H9 (cell line): ENCODE results near the gene PASK. TPM values are rescaled to one million over a fixed set of nuclear protein-coding genes. Genes with fewer than 3 reads are reported as not detected.

Experiments used
- DNase-seq: peaks from one replicate; pipeline ENCODE4 v3.0.0-alpha.2; 2017
- H2AFZ ChIP-seq: one replicate; pipeline ENCODE4 v1.6.1; 2013; ENCODE audit warnings: mild to moderate bottlenecking, low read length, control low read depth, moderate library complexity
- H2AK5ac ChIP-seq: 2 replicates; pipeline ENCODE4 v1.6.1; 2013; ENCODE audit warnings: low read length, control low read depth, mixed read lengths; ENCODE audit not compliant: insufficient read length
- H2BK120ac ChIP-seq: one replicate; pipeline ENCODE4 v1.6.1; 2013; ENCODE audit warnings: low read depth, mild to moderate bottlenecking, low read length, control low read depth, inconsistent platforms; ENCODE audit not compliant: poor library complexity, severe bottlenecking
- H2BK12ac ChIP-seq: 2 replicates; pipeline ENCODE4 v1.6.1; 2013; ENCODE audit warnings: low read length, control low read depth, mixed read lengths, low read depth; ENCODE audit not compliant: insufficient read length
- H2BK15ac ChIP-seq: 2 replicates; pipeline ENCODE4 v1.6.1; 2013; ENCODE audit warnings: low read depth, low read length, control low read depth
- H2BK20ac ChIP-seq: one replicate; pipeline ENCODE4 v1.6.1; 2013; ENCODE audit warnings: low read depth, mild to moderate bottlenecking, low read length, control low read depth, inconsistent platforms; ENCODE audit not compliant: poor library complexity, severe bottlenecking
- H2BK5ac ChIP-seq: 2 replicates; pipeline ENCODE4 v1.6.1; 2013; ENCODE audit warnings: low read length, control low read depth, mixed read lengths; ENCODE audit not compliant: insufficient read length
- H3K14ac ChIP-seq: 2 replicates; pipeline ENCODE4 v1.6.1; 2013; ENCODE audit warnings: low read length, control low read depth; ENCODE audit not compliant: insufficient read depth
- H3K18ac ChIP-seq: 2 replicates; pipeline ENCODE4 v1.6.1; 2013; ENCODE audit warnings: low read depth, mild to moderate bottlenecking, mixed read lengths, low read length, control low read depth; ENCODE audit not compliant: insufficient read length
- H3K23ac ChIP-seq: 2 replicates; pipeline ENCODE4 v1.6.1; 2013; ENCODE audit warnings: low read length, control low read depth, mixed read lengths, low read depth; ENCODE audit not compliant: insufficient read length
- H3K23me2 ChIP-seq: 2 replicates; pipeline ENCODE4 v1.6.1; 2013; ENCODE audit warnings: low read depth, mild to moderate bottlenecking, mixed read lengths, low read length, control low read depth; ENCODE audit not compliant: insufficient read length, poor library complexity, severe bottlenecking
- H3K27ac ChIP-seq: 2 replicates; pipeline ENCODE4 v1.5.1; 2013; ENCODE audit warnings: low read length, control low read depth, mixed read lengths, low read depth; ENCODE audit not compliant: insufficient read length
- H3K27me3 ChIP-seq: 2 replicates; pipeline ENCODE4 v1.6.1; 2013; ENCODE audit warnings: low read length, control low read depth, inconsistent platforms; ENCODE audit not compliant: insufficient read depth
- H3K4ac ChIP-seq: 2 replicates; pipeline ENCODE4 v1.6.1; 2013; ENCODE audit warnings: low read depth, mild to moderate bottlenecking, control low read depth, inconsistent platforms, low read length, moderate library complexity
- H3K4me1 ChIP-seq: 2 replicates; pipeline ENCODE4 v1.6.1; 2013; ENCODE audit warnings: low read length, control low read depth, inconsistent platforms; ENCODE audit not compliant: insufficient read depth
- H3K4me2 ChIP-seq: 2 replicates; pipeline ENCODE4 v1.6.1; 2013; ENCODE audit warnings: low read length, control low read depth, mixed read lengths; ENCODE audit not compliant: insufficient read length, insufficient read depth
- H3K56ac ChIP-seq: 2 replicates; pipeline ENCODE4 v1.6.1; 2013; ENCODE audit warnings: low read depth, mild to moderate bottlenecking, mixed read lengths, low read length, control low read depth; ENCODE audit not compliant: insufficient read length
- H3K79me1 ChIP-seq: 2 replicates; pipeline ENCODE4 v1.6.1; 2013; ENCODE audit warnings: low read depth, mild to moderate bottlenecking, moderate library complexity, low read length, control low read depth, inconsistent platforms; ENCODE audit not compliant: insufficient read depth, poor library complexity, severe bottlenecking
- H3K79me2 ChIP-seq: 2 replicates; pipeline ENCODE4 v1.6.1; 2013; ENCODE audit warnings: low read length, control low read depth, inconsistent platforms; ENCODE audit not compliant: insufficient read depth
- H3K9ac ChIP-seq: 2 replicates; pipeline ENCODE4 v1.6.1; 2013; ENCODE audit warnings: low read length, control low read depth, mixed read lengths; ENCODE audit not compliant: insufficient read length; ENCODE audit errors: extremely low read depth
- H3K9me3 ChIP-seq: one replicate; pipeline ENCODE4 v1.6.1; 2013; ENCODE audit warnings: low read depth, low read length, inconsistent platforms; ENCODE audit not compliant: control insufficient read depth
- H3T11ph ChIP-seq: one replicate; pipeline ENCODE4 v1.6.1; 2013; ENCODE audit warnings: mild to moderate bottlenecking, low read length, control low read depth, inconsistent platforms
- H4K20me1 ChIP-seq: one replicate; pipeline ENCODE4 v1.6.1; 2013; ENCODE audit not compliant: control insufficient read depth, insufficient read length, insufficient read depth
- H4K5ac ChIP-seq: 2 replicates; pipeline ENCODE4 v1.6.1; 2013; ENCODE audit warnings: low read depth, mild to moderate bottlenecking, mixed read lengths, low read length, control low read depth; ENCODE audit not compliant: insufficient read length
- H4K8ac ChIP-seq: replicated peaks from 2 replicates; pipeline ENCODE4 v1.6.1; 2013; ENCODE audit warnings: low read length, control low read depth, mixed read lengths, low read depth; ENCODE audit not compliant: insufficient read length
- H4K91ac ChIP-seq: 2 replicates; pipeline ENCODE4 v1.6.1; 2013; ENCODE audit warnings: low read depth, mild to moderate bottlenecking, moderate library complexity, mixed read lengths, low read length, control low read depth; ENCODE audit not compliant: insufficient read length
- H3K27ac Mint-ChIP-seq, 3 experiments: 2 replicates in 2 of 3; 3 replicates in 1 of 3; pipeline ENCODE4 v1.8.0; 2020 to 2021; ENCODE audit warnings: mixed read lengths in 3 of 3, mild to moderate bottlenecking in 1 of 3, moderate library complexity in 1 of 3
- H3K27me3 Mint-ChIP-seq: 2 replicates; pipeline ENCODE4 v1.8.0; 2021; ENCODE audit warnings: low read depth, mild to moderate bottlenecking, moderate library complexity, mixed read lengths
- H3K36me3 Mint-ChIP-seq, 3 experiments: 2 replicates in 2 of 3; 3 replicates in 1 of 3; pipeline ENCODE4 v1.8.0; 2020 to 2021; ENCODE audit warnings: low read depth in 3 of 3, mixed read lengths in 3 of 3; ENCODE audit not compliant: insufficient read depth in 1 of 3
- H3K4me1 Mint-ChIP-seq, 2 experiments: 2 replicates each; pipeline ENCODE4 v1.8.0; 2020; ENCODE audit warnings: mixed read lengths in 2 of 2
- H3K4me3 Mint-ChIP-seq, 2 experiments: 2 replicates in 1 of 2; 3 replicates in 1 of 2; pipeline ENCODE4 v1.8.0; 2020 to 2021; ENCODE audit warnings: mild to moderate bottlenecking in 2 of 2, mixed read lengths in 2 of 2, moderate library complexity in 1 of 2
- H3K9me3 Mint-ChIP-seq, 2 experiments: 2 replicates in 1 of 2; 3 replicates in 1 of 2; pipeline ENCODE4 v1.8.0; 2020; ENCODE audit warnings: mild to moderate bottlenecking in 2 of 2, mixed read lengths in 2 of 2, moderate library complexity in 1 of 2
- CTCF ChIP-seq: fragments of 200-600 bp; sonication (generic); conservative IDR thresholded peaks from 3 replicates; pipeline ENCODE4 v1.8.0; 2021; ENCODE audit warnings: antibody characterized with exemption, mild to moderate bottlenecking
- WGBS: extraction: QIAGEN DNeasy Blood & Tissue Kit; methylation state at CpG from one replicate; pipeline ENCODE4 v1.1.7; 2013; ENCODE audit warnings: missing lambda C conversion rate, low lambda C conversion rate, mixed read lengths; ENCODE audit not compliant: insufficient read length; ENCODE audit errors: extremely low coverage; 5-methylcytosine and 5-hydroxymethylcytosine counted together
- total RNA-seq: library from RNA; stranded (reverse); gene quantifications from 2 replicates; pipeline ENCODE4 v1.2.1, GENCODE V29; 2021

PASK gene
- total RNA-seq, 1 experiment from 2014 or later: 68.0 TPM

DNA sequence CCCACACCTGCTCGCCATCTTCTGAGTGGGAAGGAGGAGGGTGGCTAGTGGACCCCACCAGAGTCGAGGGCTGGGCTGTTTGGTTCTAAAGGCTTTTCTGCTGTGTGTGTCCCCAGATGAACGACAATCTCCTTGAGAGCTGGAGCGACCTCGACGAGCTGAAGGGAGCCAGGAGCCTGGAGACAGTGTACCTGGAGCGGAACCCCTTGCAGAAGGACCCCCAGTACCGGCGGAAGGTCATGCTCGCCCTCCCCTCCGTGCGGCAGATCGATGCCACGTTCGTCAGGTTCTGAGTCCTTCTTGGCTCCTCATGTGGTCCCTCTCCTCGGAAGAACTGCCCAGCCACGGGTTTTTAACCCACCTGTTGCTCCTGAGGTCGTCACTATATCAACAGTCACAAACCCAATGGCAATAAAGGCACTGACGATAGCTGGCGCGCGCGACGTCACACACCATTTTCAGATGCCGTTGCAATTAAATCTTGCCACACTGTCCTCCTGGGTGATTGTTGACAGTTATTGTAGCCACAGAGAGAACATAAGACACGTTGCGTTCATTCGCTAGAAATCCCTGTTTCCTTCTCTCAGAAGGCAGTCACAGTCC lies 33.4 kb upstream of the PASK start:
- no peak overlapping the region for H2BK15ac ChIP-seq
- H3K27me3 ChIP-seq: no peaks in the 10 kb centered on the region
- H3K14ac ChIP-seq: no peak overlapping the region
- H3K18ac ChIP-seq: no peak overlapping the region
- Mint-ChIP-seq H3K27ac (no peak overlapping the region), H3K27me3 (no peaks in the 10 kb centered on the region; the same call in 1 of the 2 replicates), H3K36me3 (peaks cover 0 to 8% (median 0%) of the 10 kb centered on the region in 3 experiments; a peak in 1 of 7 replicates), H3K9me3 (no peaks in the 10 kb centered on the region), H3K4me1 (peaks cover 2 to 12% of the 10 kb centered on the region in 2 experiments; a peak in 2 of 4 replicates), H3K4me3 (no peak overlapping the region)
- no peak overlapping the region for H2BK120ac ChIP-seq
- no peak overlapping the region for H3K27ac ChIP-seq
- no peak overlapping the region for H2BK5ac ChIP-seq
- no peak overlapping the region for H2BK20ac ChIP-seq
- no peak overlapping the region for H2AK5ac ChIP-seq
- no peak overlapping the region for H3K56ac ChIP-seq
- H4K5ac ChIP-seq: no peak overlapping the region
- no peak overlapping the region for H4K8ac ChIP-seq
- H3K4ac ChIP-seq: no peak overlapping the region
- no peak for DNase-seq
- H2BK12ac ChIP-seq: no peak overlapping the region
- H4K91ac ChIP-seq: no peak overlapping the region
- no peak overlapping the region for H3T11ph ChIP-seq
- no peak overlapping the region for H2AFZ ChIP-seq
- no peak overlapping the region for H3K23ac ChIP-seq
- H3K23me2 ChIP-seq: no peaks in the 10 kb centered on the region
- no peaks in the 10 kb centered on the region for H3K79me2 ChIP-seq
- WGBS: no CpG with 5 or more reads among the region's 28 CpGs
- H3K79me1 ChIP-seq: no peaks in the 10 kb centered on the region
- H3K9ac ChIP-seq: no peak overlapping the region
- H3K9me3 ChIP-seq: no peaks in the 10 kb centered on the region
- H3K4me2 ChIP-seq: no peak overlapping the region
- no peaks in the 10 kb centered on the region for H3K4me1 ChIP-seq
- no peaks in the 10 kb centered on the region for H4K20me1 ChIP-seq
- TF ChIP-seq CTCF: no peak
